Suprapubic skin (tissue), 4 donors: Measurements from ENCODE around the gene CNTN4.

Experiments used
- CTCF ChIP-seq, 2 donors: fragments of 200-600 bp in 1 of 2; fragments of 450-650 bp in 1 of 2; sonication (generic) in 1 of 2; IDR thresholded peaks; one replicate each; pipeline ENCODE4 v1.5.1; 2016 to 2019; ENCODE audit warnings: antibody characterized with exemption in 2 of 2, mild to moderate bottlenecking in 1 of 2, moderate library complexity in 1 of 2
- EP300 ChIP-seq: sonication (generic); formaldehyde crosslinking; IDR thresholded peaks from one replicate; pipeline ENCODE4 v1.6.1; 2017; ENCODE audit warnings: antibody characterized with exemption
- POLR2AphosphoS5 ChIP-seq, 3 donors: sonication (generic); formaldehyde crosslinking; IDR thresholded peaks; one replicate each; pipeline ENCODE4 v1.6.1; 2017; ENCODE audit warnings: antibody characterized with exemption in 3 of 3

GRCh38 chr3:2578560-2578959 is 479.9 kb downstream of the CNTN4 start:
- TF ChIP-seq CTCF (IDR thresholded peaks at IDR 0.05) (no peak), EP300 (no peak), POLR2AphosphoS5 (IDR thresholded peaks at IDR 0.05) (no peak)
